Astrocyte (in vitro differentiated cells and primary cell): Measurements from ENCODE around the gene ASTN1.

Source experiments
- EZH2 ChIP-seq: IDR thresholded peaks from 2 replicates; pipeline ENCODE4 v1.6.1; 2012; ENCODE audit warnings: mild to moderate bottlenecking, low read length, inconsistent platforms; ENCODE audit not compliant: insufficient read depth
- TF ChIP-seq, protein P1 (sequence below): IDR thresholded peaks from 2 replicates; pipeline ENCODE4 v1.5.1; 2011; ENCODE audit warnings: low read depth, mild to moderate bottlenecking, inconsistent platforms, low read length, moderate library complexity; ENCODE audit not compliant: insufficient read depth

DNA sequence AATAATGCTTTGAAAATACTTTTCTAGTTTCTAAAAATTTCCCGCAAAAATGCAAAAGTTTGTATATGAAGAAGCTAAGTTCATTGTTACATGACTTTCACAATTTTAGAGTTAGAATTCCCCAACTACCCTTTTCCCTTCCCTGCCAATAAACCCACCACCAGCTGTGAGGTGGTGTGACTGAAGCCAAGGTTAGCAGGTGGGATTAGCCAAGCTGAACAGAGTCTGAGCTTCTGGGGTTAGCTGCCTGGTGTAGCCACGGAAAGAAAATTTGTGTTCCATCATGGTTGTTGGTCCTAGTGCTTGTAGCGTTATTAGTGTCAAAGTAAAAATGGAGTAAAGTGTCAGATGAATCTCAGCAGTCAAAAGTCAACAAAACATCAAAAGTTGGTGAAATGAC lies 110.9 kb downstream of the ASTN1 start:
- TF ChIP-seq EZH2 = no peak
- TF ChIP-seq, protein P1, sequence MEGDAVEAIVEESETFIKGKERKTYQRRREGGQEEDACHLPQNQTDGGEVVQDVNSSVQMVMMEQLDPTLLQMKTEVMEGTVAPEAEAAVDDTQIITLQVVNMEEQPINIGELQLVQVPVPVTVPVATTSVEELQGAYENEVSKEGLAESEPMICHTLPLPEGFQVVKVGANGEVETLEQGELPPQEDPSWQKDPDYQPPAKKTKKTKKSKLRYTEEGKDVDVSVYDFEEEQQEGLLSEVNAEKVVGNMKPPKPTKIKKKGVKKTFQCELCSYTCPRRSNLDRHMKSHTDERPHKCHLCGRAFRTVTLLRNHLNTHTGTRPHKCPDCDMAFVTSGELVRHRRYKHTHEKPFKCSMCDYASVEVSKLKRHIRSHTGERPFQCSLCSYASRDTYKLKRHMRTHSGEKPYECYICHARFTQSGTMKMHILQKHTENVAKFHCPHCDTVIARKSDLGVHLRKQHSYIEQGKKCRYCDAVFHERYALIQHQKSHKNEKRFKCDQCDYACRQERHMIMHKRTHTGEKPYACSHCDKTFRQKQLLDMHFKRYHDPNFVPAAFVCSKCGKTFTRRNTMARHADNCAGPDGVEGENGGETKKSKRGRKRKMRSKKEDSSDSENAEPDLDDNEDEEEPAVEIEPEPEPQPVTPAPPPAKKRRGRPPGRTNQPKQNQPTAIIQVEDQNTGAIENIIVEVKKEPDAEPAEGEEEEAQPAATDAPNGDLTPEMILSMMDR = no peak
